Endothelial cell of umbilical vein (primary cell): ENCODE measurements around the gene OR10P1. TPM values are rescaled to one million over a fixed set of nuclear protein-coding genes. Genes with fewer than 3 reads are reported as not detected.

Experiments
- BruUV-seq: library from RNA; stranded (reverse); fragments of 400-500 nt; replicated peaks from 2 replicates; lab custom pipeline; 2021; lab: Mats Ljungman, UMichigan
- CTCF ChIA-PET: fragments of 300-600, 350-600 bp; sonication (Branson Sonifier 250); formaldehyde crosslinking; loops from one replicate; lab custom pipeline; 2021; ENCODE audit warnings: antibody characterized with exemption, inconsistent platforms; lab: Charles Lee
- POLR2A ChIA-PET: fragments of 300-600, 350-600 bp; sonication (Branson Sonifier 250); formaldehyde crosslinking; loops from one replicate; lab custom pipeline; 2021; ENCODE audit warnings: antibody characterized with exemption, inconsistent platforms; lab: Charles Lee
- DNase-seq: peaks from one replicate; pipeline ENCODE4 v3.0.0-alpha.2; 2011; ENCODE audit warnings: low read depth, low spot score
- FAIRE-seq: peaks from 2 replicates; lab custom pipeline; 2011; peaks lifted over from hg19 to GRCh38; lab: Jason Lieb, UNC
- H2AFZ ChIP-seq: 2 replicates; pipeline ENCODE4 v1.6.0; 2012; ENCODE audit warnings: low read depth, low read length, control low read depth, inconsistent platforms
- H3K27ac ChIP-seq: 2 replicates; pipeline ENCODE4 v1.5.1; 2011; ENCODE audit warnings: low read depth, mild to moderate bottlenecking, control low read depth, low read length, moderate library complexity; ENCODE audit not compliant: insufficient read depth
- H3K27me3 ChIP-seq, 2 experiments: 2 replicates each; pipeline versions ENCODE4 v1.6.0 to v1.6.1; 2011; ENCODE audit warnings: low read length in 2 of 2, mixed read lengths in 1 of 2; ENCODE audit not compliant: control insufficient read depth in 2 of 2, insufficient read depth in 2 of 2
- H3K36me3 ChIP-seq, 2 experiments: 2 replicates in 1 of 2; 3 replicates in 1 of 2; pipeline ENCODE4 v1.5.1; 2011; ENCODE audit warnings: low read length in 2 of 2, mild to moderate bottlenecking in 1 of 2, moderate library complexity in 1 of 2; ENCODE audit not compliant: control insufficient read depth in 2 of 2, insufficient read depth in 2 of 2; ENCODE audit errors: extremely low read depth in 1 of 2
- H3K4me1 ChIP-seq: 3 replicates; pipeline ENCODE4 v1.5.1; 2011; ENCODE audit warnings: mild to moderate bottlenecking, low read length; ENCODE audit not compliant: control insufficient read depth, insufficient read depth; ENCODE audit errors: extremely low read depth
- H3K4me2 ChIP-seq: 2 replicates; pipeline ENCODE4 v1.6.1; 2011; ENCODE audit warnings: low read length, control low read depth, mixed read lengths; ENCODE audit not compliant: insufficient read depth
- H3K4me3 ChIP-seq, 3 experiments: fragments of 200-600 bp in 1 of 3; sonication (generic), shearing (Covaris generic) in 1 of 3; replicated peaks in 1 of 3; 2 replicates each; pipeline ENCODE4 v1.5.1; 2011 to 2016; ENCODE audit warnings: control low read depth in 3 of 3, low read length in 3 of 3, mild to moderate bottlenecking in 2 of 3, inconsistent platforms in 1 of 3, low read depth in 1 of 3, moderate library complexity in 1 of 3; ENCODE audit not compliant: insufficient read depth in 1 of 3
- H3K79me2 ChIP-seq: 2 replicates; pipeline ENCODE4 v1.6.0; 2012; ENCODE audit warnings: low read length, inconsistent platforms; ENCODE audit not compliant: control insufficient read depth, insufficient read depth
- H3K9ac ChIP-seq: replicated peaks from 2 replicates; pipeline ENCODE3; 2011; ENCODE audit warnings: low read length, control low read depth; ENCODE audit not compliant: insufficient read depth; ENCODE audit errors: extremely low read depth
- H3K9me1 ChIP-seq: replicated peaks from 3 replicates; pipeline ENCODE4 v1.6.0; 2011; ENCODE audit warnings: mild to moderate bottlenecking, low read length; ENCODE audit not compliant: control insufficient read depth, insufficient read depth; ENCODE audit errors: extremely low read depth
- H3K9me3 ChIP-seq: replicated peaks from 2 replicates; pipeline ENCODE4 v1.5.1; 2012; ENCODE audit warnings: low read length, inconsistent platforms; ENCODE audit not compliant: control insufficient read depth, insufficient read depth
- H4K20me1 ChIP-seq: replicated peaks from 2 replicates; pipeline ENCODE3; 2011; ENCODE audit warnings: mild to moderate bottlenecking, low read length; ENCODE audit not compliant: control insufficient read depth, insufficient read depth; ENCODE audit errors: extremely low read depth
- EZH2 ChIP-seq: IDR thresholded peaks from 2 replicates; pipeline ENCODE4 v1.6.1; 2012; ENCODE audit warnings: borderline replicate concordance, low read depth, mild to moderate bottlenecking, moderate library complexity, low read length, inconsistent platforms; ENCODE audit not compliant: severe bottlenecking
- FOS ChIP-seq: IDR thresholded peaks from 2 replicates; pipeline ENCODE4 v1.6.1; 2011; ENCODE audit warnings: mild to moderate bottlenecking, low read length, moderate library complexity, borderline replicate concordance; ENCODE audit not compliant: insufficient read depth
- GATA2 ChIP-seq: IDR thresholded peaks from 2 replicates; pipeline ENCODE4 v1.7.0; 2011; ENCODE audit warnings: low read depth, mild to moderate bottlenecking, moderate library complexity, mixed read lengths, low read length; ENCODE audit not compliant: insufficient read length, insufficient read depth
- JUN ChIP-seq: IDR thresholded peaks from 2 replicates; pipeline ENCODE4 v1.6.1; 2011; ENCODE audit warnings: borderline replicate concordance, low read depth; ENCODE audit not compliant: insufficient read length, insufficient read depth
- MYC ChIP-seq: IDR thresholded peaks from one replicate; pipeline ENCODE4 v1.6.1; 2011; ENCODE audit warnings: mild to moderate bottlenecking, low read depth, low read length
- POLR2A ChIP-seq: IDR thresholded peaks from 2 replicates; pipeline ENCODE4 v1.6.1; 2012; ENCODE audit warnings: low read depth, mild to moderate bottlenecking, control low read depth, low read length
- POLR2AphosphoS5 ChIP-seq: IDR thresholded peaks from 2 replicates; pipeline ENCODE4 v1.6.1; 2012; ENCODE audit warnings: low read depth, mild to moderate bottlenecking, control low read depth, low read length, moderate library complexity; ENCODE audit not compliant: insufficient read depth
- dilution Hi-C: fragments of 300-500 bp; cut with MboI; formaldehyde crosslinking; loops from one replicate; pipeline ENCODE4 v1.15.0; 2019; ENCODE audit warnings: low sequenced_read_pairs; ENCODE audit not compliant: extremely low pct_ligation_motif_present
- intact Hi-C: fragments of 100-400 bp; cut with micrococcal nuclease; formaldehyde crosslinking; loops from one replicate; pipeline ENCODE4 v1.10.0; 2022
- polyA plus RNA-seq, 4 experiments: library from polyadenylated mRNA; depleted of rRNA in 3 of 4; stranded (reverse) in 3 of 4; unstranded in 1 of 4; fragments of >200 nt; gene quantifications; 2 replicates each; pipeline versions ENCODE4 v1.2.1 to v1.2.3, GENCODE V29; 2011 to 2012; ENCODE audit warnings: missing spikeins in 1 of 4
- total RNA-seq: library from RNA; stranded (reverse); gene quantifications from 2 replicates; pipeline ENCODE4 v1.2.3, GENCODE V29; 2021
- TF ChIP-seq, protein P1 (sequence below): IDR thresholded peaks from 2 replicates; pipeline ENCODE4 v1.6.1; 2011; ENCODE audit not compliant: insufficient read depth, insufficient read length
- TF ChIP-seq, protein P2 (sequence below), 2 donors: IDR thresholded peaks; 1 replicate in 1 of 2; 2 replicates in 1 of 2; pipeline ENCODE4 v1.5.1; 2011; ENCODE audit warnings: low read length in 2 of 2, mild to moderate bottlenecking in 2 of 2, moderate library complexity in 2 of 2, control low read depth in 1 of 2, inconsistent platforms in 1 of 2, low read depth in 1 of 2; ENCODE audit not compliant: insufficient read depth in 1 of 2; ENCODE audit errors: extremely low read depth in 1 of 2

Gene OR10P1
- total and polyA plus RNA-seq, 2 donors (not counting 3 experiments of a cell fraction or from before 2014, with no cell fraction given), result not detected

DNA sequence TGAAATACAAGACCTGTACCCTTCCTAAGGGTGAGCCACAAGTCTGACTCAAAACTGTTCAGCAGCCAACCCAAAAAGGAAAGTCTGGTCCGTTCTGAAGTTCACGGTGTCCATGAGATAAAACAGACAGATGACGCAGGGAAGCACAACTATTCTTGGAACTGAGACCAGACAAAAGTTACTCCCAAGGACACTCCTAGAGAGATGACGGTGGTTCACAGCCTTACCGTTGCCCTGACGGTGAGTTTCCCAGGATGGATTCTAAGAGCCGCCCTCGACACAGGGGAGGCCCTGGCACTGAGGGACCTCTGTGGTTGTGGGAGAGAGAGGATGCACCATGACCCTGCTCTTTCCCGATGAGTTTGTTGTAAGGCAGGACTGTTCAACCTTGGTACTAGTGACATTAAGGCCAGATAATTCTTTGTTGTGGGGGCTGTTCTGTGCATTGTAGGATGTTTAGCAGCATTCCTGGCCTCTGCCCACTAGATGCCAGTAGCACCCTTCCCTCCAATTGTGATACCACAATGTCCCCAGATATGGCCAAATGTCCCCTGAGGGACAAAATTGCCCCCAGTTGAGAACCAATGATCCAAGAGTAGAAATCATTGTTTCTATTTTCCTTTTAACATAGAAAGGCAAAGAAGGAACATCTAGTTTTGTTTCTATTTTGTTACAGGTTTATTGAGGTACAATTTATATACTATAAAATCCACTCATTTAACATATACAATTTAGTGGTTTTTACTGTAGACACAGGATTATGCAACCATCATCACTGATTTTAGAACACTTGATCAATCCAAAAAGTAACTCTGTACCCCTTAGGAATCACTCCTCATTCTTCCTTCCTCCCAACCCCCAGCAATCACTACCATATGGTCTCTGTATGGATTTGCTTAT is 23.0 kb downstream of the OR10P1 start:
- Histone ChIP-seq H3K4me1 (no peaks in the 10 kb centered on the region), H3K9me3 (no peaks in the 10 kb centered on the region), H3K27me3 (peaks cover 11 to 18% of the 10 kb centered on the region in 2 experiments), H3K27ac (no peak overlapping the region), H3K36me3 (no peaks in the 10 kb centered on the region), H2AFZ (no peak overlapping the region), H3K4me2 (no peak overlapping the region), H4K20me1 (no peaks in the 10 kb centered on the region), H3K4me3 (no peak overlapping the region), H3K9me1 (no peaks in the 10 kb centered on the region), H3K9ac (no peak overlapping the region), H3K79me2 (no peaks in the 10 kb centered on the region)
- intact Hi-C loops, result loop anchor here (1.0 to 5.0 kb wide), 3 partner anchors 43 to 281 kb away; no protein-coding TSS in a partner anchor
- ChIA-PET POLR2A (no interaction called here), CTCF (interaction anchor here (1.1 to 5.9 kb wide), 4 partner anchors 22 to 78 kb away, joined by 3 to 50 read pairs (median 9); partner anchors contain the start of gene RDH5)
- no peak for TF ChIP-seq EZH2
- no peak for TF ChIP-seq FOS
- TF ChIP-seq MYC, result no peak
- no peak for TF ChIP-seq JUN
- TF ChIP-seq, protein P1, sequence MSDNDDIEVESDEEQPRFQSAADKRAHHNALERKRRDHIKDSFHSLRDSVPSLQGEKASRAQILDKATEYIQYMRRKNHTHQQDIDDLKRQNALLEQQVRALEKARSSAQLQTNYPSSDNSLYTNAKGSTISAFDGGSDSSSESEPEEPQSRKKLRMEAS, result no peak
- TF ChIP-seq POLR2AphosphoS5, result no peak
- TF ChIP-seq POLR2A, result no peak
- TF ChIP-seq, protein P2, sequence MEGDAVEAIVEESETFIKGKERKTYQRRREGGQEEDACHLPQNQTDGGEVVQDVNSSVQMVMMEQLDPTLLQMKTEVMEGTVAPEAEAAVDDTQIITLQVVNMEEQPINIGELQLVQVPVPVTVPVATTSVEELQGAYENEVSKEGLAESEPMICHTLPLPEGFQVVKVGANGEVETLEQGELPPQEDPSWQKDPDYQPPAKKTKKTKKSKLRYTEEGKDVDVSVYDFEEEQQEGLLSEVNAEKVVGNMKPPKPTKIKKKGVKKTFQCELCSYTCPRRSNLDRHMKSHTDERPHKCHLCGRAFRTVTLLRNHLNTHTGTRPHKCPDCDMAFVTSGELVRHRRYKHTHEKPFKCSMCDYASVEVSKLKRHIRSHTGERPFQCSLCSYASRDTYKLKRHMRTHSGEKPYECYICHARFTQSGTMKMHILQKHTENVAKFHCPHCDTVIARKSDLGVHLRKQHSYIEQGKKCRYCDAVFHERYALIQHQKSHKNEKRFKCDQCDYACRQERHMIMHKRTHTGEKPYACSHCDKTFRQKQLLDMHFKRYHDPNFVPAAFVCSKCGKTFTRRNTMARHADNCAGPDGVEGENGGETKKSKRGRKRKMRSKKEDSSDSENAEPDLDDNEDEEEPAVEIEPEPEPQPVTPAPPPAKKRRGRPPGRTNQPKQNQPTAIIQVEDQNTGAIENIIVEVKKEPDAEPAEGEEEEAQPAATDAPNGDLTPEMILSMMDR (IDR thresholded peaks at IDR 0.05; ENCODE audit: extremely low read depth in 1 of 2, insufficient read depth in 1 of 2, low read depth in 1 of 2, low read length in 2 of 2), result peak; percentile 31 to 54
- no peak for TF ChIP-seq GATA2
- dilution Hi-C loops, result no loop called here
- DNase-seq (peak; percentile 12), FAIRE-seq (peak; percentile 72)
- BruUV-seq, result no TSS peak
